HT-29 (cell line): ENCODE measurements around the gene NACC2. TPM values are rescaled to one million over a fixed set of nuclear protein-coding genes. Genes with fewer than 3 reads are reported as not detected.

Source experiments
- DNase-seq: peaks from one replicate; pipeline ENCODE4 v3.0.0-alpha.2; 2015; ENCODE audit warnings: low spot score
- total RNA-seq: library from RNA; depleted of rRNA; stranded (reverse); fragments of >200 nt; shearing (Covaris generic); gene quantifications from 2 replicates; pipeline ENCODE4 v1.2.3, GENCODE V29; 2014

Gene NACC2
- total RNA-seq, 1 experiment from 2014 or later = 38.1 TPM

- DNase-seq = no peak
Observed at GRCh38 chr9:136012651-136013050, 82.4 kb downstream of the NACC2 start.

- DNase-seq = peak; percentile 91
Observed at GRCh38 chr9:136011703-136012496, 83.2 kb downstream of the NACC2 start.

- DNase-seq = no peak
Observed at GRCh38 chr9:136011376-136011702, 83.8 kb downstream of the NACC2 start.

GRCh38 chr9:136010615-136011361, 84.3 kb downstream of the NACC2 start:
- DNase-seq = no peak

GRCh38 chr9:136010176-136010575, 84.9 kb downstream of the NACC2 start:
- no peak for DNase-seq

DNA sequence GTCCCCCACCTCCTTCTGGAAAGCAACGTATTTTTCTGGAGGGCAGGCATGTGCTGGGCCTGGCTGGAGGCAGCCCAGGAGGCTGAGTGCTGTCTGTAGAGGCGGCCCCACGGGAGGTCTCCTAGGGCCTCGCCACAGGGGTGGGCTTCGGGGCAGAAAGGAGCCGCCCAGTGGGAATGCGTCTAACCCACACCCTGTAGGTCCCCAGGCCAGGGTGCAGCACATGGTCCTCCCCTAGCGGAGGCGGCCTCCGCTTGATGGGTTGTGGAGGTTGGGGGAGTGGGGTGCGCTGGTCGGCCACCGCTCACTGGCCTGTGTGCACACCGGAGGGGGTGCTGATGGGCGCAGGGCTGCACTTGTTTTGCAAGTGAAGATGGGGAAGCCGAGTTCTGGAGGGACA, 85.6 kb downstream of the NACC2 start:
- no peak for DNase-seq

- no peak for DNase-seq
Observed at GRCh38 chr9:136008693-136008997, 86.4 kb downstream of the NACC2 start.

DNA sequence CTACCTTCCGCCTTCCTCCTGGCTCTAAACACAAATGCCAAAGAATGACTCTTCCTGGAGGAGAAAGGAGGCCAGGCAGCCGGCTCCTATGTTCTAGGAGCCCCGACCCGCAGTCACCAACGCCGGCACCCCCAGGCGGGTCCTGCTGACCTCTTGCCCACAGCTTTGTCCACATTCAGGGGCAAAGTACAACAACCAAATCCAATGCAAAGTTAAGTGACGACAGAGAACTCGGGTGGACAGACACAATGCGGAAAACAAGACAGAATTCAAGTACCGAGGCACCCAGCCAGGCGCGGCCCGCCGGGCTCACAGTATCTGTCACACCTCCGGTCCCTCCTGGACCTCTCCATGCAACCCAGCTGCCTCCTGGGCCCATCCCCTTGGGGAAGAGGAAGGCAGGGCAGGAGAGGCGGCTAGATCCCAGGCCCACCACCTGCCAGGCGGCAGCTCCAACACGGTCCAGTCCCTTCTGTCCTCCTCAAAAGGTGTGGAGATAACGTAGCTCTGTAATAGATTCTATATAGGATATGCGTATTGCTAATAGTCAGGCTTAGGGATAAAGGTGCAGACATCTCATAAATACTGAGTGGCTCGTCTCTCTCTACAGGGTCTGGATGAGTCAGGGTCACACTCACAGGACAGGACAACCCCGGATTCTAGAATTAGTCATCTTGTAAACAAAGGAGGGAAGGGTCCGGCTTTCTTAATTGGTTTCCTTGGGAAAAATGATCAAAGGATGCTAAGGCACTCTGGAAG, 87.0 kb downstream of the NACC2 start:
- DNase-seq = no peak

GRCh38 chr9:136007276-136007933, 87.7 kb downstream of the NACC2 start:
- DNase-seq = no peak

- no peak for DNase-seq
Observed at GRCh38 chr9:136006169-136006568, 88.9 kb downstream of the NACC2 start.

- DNase-seq = no peak
Observed at GRCh38 chr9:136004712-136005111, 90.4 kb downstream of the NACC2 start.

DNA sequence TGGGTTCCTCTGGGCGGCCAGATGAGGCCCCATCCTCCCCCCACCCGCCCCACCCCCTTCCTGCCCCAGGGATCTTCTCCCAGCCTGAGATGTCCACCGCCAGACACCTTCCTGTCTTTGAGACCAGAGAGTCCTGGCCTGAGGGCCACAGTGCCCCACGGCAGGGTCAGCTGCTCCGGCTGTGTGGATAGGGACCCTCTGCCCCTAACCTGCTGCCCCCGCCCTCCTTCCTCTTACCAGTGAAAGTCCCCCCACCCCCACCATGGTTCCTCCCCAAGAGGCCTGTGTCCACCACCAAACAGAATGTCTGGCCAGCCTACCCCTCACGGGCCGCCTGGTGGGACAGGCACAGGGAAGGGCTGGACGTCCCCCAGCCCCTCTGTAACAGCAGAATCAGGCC, 90.9 kb downstream of the NACC2 start:
- DNase-seq = no peak

DNA sequence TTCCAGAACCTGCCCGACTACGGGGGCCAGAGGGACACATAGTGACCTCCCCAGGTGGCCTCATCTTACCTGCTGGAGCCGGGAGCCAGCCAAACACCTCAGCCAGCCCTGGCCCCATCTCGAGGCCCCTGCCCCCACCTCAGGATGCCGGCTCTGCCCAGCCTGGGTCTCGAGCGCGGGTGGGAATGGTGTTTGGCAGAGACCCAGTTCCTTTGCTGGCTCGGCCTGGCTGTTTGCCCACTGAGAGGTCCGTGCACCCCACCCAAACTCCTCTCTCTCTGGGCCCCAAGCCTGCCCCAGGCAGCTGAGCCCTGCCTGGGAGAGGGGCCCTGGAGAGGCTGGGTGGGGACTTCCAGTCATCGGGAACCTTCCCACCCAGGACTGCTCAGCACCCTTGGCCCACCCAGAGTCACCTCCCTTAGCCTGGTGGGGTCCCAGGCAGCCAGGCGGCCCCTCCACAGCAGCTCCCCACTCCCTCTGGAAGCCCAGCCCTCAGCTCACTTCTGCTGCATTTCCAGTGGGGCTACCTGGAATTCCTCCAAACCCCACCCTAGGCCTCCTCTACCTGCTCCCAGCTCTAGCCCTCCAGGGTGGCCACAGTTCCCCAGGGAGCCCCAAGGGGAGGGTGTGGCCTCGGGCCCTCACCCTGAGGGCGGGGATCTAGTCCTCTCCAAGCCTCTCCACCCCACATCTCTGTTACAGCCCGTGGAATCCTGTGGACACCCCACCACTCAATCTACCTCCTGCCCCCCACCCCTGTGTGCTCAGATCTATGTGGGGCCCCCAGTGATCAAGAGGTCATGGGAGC, 91.5 kb downstream of the NACC2 start:
- DNase-seq = no peak

GRCh38 chr9:136002881-136003280, 92.2 kb downstream of the NACC2 start:
- DNase-seq = no peak

DNA sequence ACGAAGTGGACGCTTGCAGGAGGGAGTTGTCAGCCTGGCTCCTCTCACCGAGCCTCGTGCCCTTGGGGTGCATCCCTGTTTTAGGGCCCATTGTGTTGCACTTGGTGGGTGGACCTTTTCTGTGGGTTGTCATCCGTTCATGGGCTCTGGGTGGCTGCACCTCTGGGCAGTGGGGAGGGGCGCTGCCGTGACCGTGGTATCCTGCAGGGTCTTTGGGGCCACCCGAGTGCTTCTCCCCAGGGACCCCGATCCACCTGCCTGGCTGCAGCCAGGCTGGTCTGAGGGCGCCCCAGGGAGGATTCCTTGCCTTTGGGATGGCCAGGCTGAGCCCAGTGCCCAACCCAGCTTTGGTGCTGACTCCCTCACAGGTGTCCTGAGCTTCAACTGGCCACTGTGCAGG, 92.9 kb downstream of the NACC2 start:
- no peak for DNase-seq

DNA sequence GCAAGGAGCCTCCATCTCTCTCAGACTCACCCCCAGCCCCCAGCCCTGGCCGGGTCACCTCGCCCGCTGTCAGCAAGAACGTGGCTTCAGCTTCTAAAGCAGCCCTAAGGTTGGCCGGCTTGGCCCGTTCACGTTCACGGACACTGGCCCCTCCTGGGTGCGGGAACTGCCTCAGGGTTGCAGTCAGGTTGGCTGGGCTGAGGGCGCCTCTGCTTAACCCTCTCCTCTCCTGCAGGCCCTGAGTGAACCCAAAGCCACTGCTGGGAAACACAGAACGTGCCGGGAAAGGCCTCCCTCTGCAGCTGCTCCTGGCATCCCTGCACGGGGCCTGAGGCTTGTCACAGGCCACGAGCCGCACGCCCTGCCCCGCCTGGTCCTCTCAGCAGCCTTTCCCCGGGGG, 93.9 kb downstream of the NACC2 start:
- DNase-seq = no peak

DNA sequence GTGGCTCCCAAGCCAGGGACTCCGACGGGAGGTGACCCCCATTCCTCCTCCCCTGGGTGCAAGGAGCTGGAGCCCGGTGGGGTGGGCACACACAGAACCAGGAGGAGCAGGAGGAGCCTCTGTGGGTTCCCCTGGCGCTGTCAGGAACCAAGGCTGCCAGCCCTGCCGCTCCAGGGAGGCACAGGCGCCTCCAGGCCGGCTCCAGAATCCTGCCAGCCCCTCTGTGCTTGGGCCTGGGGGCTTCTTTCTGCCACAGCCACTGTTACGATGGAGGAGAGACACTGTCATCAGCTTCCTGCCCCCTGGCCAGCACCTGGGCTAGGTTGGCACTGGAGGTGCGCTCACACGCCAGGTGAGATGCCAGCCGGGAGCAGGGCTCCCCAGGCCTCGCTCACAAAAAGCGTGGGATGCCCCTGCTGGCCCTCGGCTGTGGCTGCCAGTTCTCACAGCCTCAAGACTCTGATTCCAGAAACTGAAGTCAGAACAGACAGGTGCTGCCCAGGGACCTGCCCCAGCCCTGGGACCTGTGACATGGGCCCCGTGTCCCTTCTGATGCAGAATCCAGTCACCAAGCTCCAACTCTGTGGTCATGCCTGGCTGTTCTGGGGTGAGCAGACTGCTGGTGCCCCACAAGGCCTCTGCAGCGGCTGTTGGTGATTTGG, 96.5 kb downstream of the NACC2 start:
- no peak for DNase-seq

GRCh38 chr9:135998016-135998380, 97.1 kb downstream of the NACC2 start:
- DNase-seq = no peak

- DNase-seq = no peak
Observed at GRCh38 chr9:135997090-135998015, 97.7 kb downstream of the NACC2 start.

DNA sequence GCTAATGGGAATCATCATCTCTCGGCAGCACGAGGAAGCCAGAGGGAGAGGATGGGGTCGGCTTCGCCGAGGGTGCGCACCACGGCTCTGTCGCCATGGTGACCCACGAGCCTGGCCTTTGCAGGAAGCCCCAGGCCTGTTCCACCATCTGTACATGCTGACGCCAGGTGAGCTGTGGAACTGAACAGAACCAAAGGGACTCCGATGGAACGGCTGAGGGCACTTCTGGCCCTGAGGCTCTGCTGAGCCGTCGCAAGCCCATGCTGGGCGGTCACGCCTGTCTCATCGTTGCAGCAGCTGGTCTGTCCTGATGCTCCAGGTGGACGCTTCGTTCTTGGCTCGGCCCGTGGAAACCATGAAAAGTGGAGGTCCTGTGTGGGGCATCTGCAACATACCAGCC, 99.3 kb downstream of the NACC2 start:
- DNase-seq = no peak
